Fibroblast of lung (primary cell): ENCODE measurements around the gene LAPTM5.

Source experiments
- CTCF ChIP-seq, 2 donors: IDR thresholded peaks in 1 of 2; conservative IDR thresholded peaks in 1 of 2; 1 replicate in 1 of 2; 2 replicates in 1 of 2; pipeline ENCODE4 v1.5.1; 2011 to 2012; ENCODE audit warnings: low read length in 2 of 2, control low read depth in 1 of 2, inconsistent platforms in 1 of 2, low read depth in 1 of 2, mild to moderate bottlenecking in 1 of 2
- EZH2 ChIP-seq: IDR thresholded peaks from 2 replicates; pipeline ENCODE4 v1.5.1; 2012; ENCODE audit warnings: low read length, control low read depth, mild to moderate bottlenecking; ENCODE audit errors: missing control alignments

GRCh38 chr1:30718636-30719405, 38.8 kb downstream of the LAPTM5 start:
- peak; percentile 77 to 84 for TF ChIP-seq CTCF (conservative IDR thresholded peaks at IDR 0.05 in 1 of 2, IDR thresholded peaks at IDR 0.05 in 1 of 2; ENCODE audit: low read depth in 1 of 2, low read length in 2 of 2)
- TF ChIP-seq EZH2 = no peak
